A673 (cell line): ENCODE data around the gene CDKAL1. TPM values are rescaled to one million over a fixed set of nuclear protein-coding genes. Genes with fewer than 3 reads are reported as not detected.

Experiments
- BruUV-seq: library from RNA; stranded (reverse); fragments of 400-500 nt; replicated peaks from 2 replicates; lab custom pipeline; 2021; lab: Mats Ljungman, UMichigan
- CTCF ChIA-PET: fragments of 300-600 bp; sonication (Branson Sonifier 250); formaldehyde crosslinking; loops from one replicate; lab custom pipeline; 2022; ENCODE audit warnings: antibody characterized with exemption; lab: Charles Lee
- POLR2A ChIA-PET: fragments of 300-600 bp; sonication (Branson Sonifier 250); formaldehyde crosslinking; loops from one replicate; lab custom pipeline; 2022; ENCODE audit warnings: antibody characterized with exemption; ENCODE audit not compliant: low non-redundant PET; lab: Charles Lee
- DNase-seq: peaks from one replicate; pipeline ENCODE4 v3.0.0-alpha.2; 2015; ENCODE audit warnings: low spot score
- H3K27ac ChIP-seq: fragments of 200-600 bp; sonication (generic); 2 replicates; pipeline ENCODE4 v1.5.1; 2016; ENCODE audit warnings: mixed run types, low read depth, mild to moderate bottlenecking, mixed read lengths, antibody characterized with exemption, low read length; ENCODE audit not compliant: poor library complexity, severe bottlenecking
- H3K27me3 ChIP-seq: fragments of 200-600 bp; sonication (generic); replicated peaks from 2 replicates; pipeline ENCODE4 v1.6.1; 2017; ENCODE audit warnings: mixed run types, low read depth, mild to moderate bottlenecking, mixed read lengths, antibody characterized with exemption, low read length; ENCODE audit not compliant: insufficient read depth, poor library complexity
- H3K36me3 ChIP-seq: fragments of 200-600 bp; sonication (generic); 2 replicates; pipeline ENCODE4 v1.6.1; 2016; ENCODE audit warnings: mixed run types, mild to moderate bottlenecking, mixed read lengths, antibody characterized with exemption, low read length; ENCODE audit not compliant: insufficient read depth, poor library complexity, severe bottlenecking
- H3K4me1 ChIP-seq: fragments of 200-600 bp; sonication (generic); 2 replicates; pipeline ENCODE4 v1.6.1; 2017; ENCODE audit warnings: mixed run types, mild to moderate bottlenecking, mixed read lengths, antibody characterized with exemption, low read length; ENCODE audit not compliant: insufficient read depth, poor library complexity, severe bottlenecking
- H3K4me3 ChIP-seq: fragments of 200-600 bp; sonication (generic); 2 replicates; pipeline ENCODE4 v1.5.1; 2016; ENCODE audit warnings: low read depth, mixed run types, mild to moderate bottlenecking, mixed read lengths, low read length; ENCODE audit not compliant: poor library complexity, severe bottlenecking
- H3K9me3 ChIP-seq: fragments of 200-600 bp; sonication (generic); 2 replicates; pipeline ENCODE4 v1.6.1; 2016; ENCODE audit warnings: mixed run types, low read depth, mild to moderate bottlenecking, mixed read lengths, antibody characterized with exemption, low read length; ENCODE audit not compliant: poor library complexity, severe bottlenecking
- EZH2 ChIP-seq: fragments of 200-600 bp; sonication (generic); IDR thresholded peaks from 2 replicates; pipeline ENCODE4 v1.6.1; 2017; ENCODE audit warnings: borderline replicate concordance, low read depth, mild to moderate bottlenecking, mixed read lengths, antibody characterized with exemption, low read length; ENCODE audit not compliant: poor library complexity, severe bottlenecking
- intact Hi-C: fragments of 100-400 bp; cut with micrococcal nuclease; formaldehyde crosslinking; loops from one replicate; pipeline ENCODE4 v1.10.0; 2022; ENCODE audit not compliant: unreplicated experiment
- total RNA-seq: library from RNA; stranded (reverse); gene quantifications from 2 replicates; pipeline ENCODE4 v1.2.3, GENCODE V29; 2021
- TF ChIP-seq, protein P1 (sequence below): fragments of 300-800, 200-600 bp; sonication (generic); conservative IDR thresholded peaks from 2 replicates; pipeline ENCODE4 v1.5.1; 2017; ENCODE audit warnings: low read depth, mild to moderate bottlenecking, antibody characterized with exemption, low read length, moderate library complexity, mixed read lengths

The CDKAL1 gene
- total RNA-seq, 1 experiment from 2014 or later = 35.5 TPM

DNA sequence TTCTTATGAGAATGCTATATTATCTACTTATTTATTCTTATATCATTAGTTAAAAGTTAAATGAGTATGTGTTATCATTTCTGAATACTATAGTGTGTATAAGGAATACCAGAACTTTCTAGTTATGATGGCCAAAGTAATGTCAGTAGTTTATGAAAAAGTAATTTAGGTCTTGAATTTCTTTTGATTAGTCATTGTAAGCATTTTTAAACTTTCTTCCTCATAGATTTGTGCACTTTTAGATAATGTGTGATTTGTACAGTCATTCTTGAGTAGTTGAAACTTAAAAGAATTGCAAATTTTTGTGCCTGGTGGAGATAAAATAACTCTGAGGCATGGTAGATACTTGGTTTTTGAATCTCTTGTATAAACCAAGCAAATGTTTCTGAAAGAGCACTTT lies 311.3 kb downstream of the CDKAL1 start:
- H3K9me3 ChIP-seq = no peaks in the 10 kb centered on the region
- BruUV-seq = no TSS peak
- CTCF ChIA-PET = no interaction called here
- POLR2A ChIA-PET = no interaction called here
- intact Hi-C loops = no loop called here
- TF ChIP-seq EZH2 = no peak
- no peak overlapping the region for H3K27ac ChIP-seq
- no peak overlapping the region for H3K4me3 ChIP-seq
- no peak for DNase-seq
- H3K36me3 ChIP-seq = no peaks in the 10 kb centered on the region
- H3K27me3 ChIP-seq = no peaks in the 10 kb centered on the region
- peaks cover 12% of the 10 kb centered on the region for H3K4me1 ChIP-seq

DNA sequence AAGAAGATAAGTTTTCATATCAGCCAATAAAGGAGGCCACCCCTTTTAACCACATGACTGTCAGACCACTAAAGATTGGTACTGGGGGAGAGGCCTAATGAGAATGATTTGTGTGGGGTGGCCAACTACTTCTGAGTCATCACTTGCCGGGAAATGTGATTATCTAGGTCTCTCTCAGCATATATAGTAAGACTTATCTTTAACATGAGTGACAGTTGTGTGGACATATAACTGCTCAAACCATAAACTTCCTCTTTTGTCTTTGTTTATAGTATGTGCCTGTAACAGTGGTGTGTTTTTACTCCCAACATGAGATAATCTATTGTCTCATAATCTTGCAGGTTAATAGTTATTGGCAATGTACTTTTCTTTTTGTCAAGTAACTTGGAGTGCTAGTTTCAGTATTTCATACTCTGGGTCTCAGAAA lies 312.4 kb downstream of the CDKAL1 start:
- TF ChIP-seq EZH2 = no peak
- TF ChIP-seq, protein P1, sequence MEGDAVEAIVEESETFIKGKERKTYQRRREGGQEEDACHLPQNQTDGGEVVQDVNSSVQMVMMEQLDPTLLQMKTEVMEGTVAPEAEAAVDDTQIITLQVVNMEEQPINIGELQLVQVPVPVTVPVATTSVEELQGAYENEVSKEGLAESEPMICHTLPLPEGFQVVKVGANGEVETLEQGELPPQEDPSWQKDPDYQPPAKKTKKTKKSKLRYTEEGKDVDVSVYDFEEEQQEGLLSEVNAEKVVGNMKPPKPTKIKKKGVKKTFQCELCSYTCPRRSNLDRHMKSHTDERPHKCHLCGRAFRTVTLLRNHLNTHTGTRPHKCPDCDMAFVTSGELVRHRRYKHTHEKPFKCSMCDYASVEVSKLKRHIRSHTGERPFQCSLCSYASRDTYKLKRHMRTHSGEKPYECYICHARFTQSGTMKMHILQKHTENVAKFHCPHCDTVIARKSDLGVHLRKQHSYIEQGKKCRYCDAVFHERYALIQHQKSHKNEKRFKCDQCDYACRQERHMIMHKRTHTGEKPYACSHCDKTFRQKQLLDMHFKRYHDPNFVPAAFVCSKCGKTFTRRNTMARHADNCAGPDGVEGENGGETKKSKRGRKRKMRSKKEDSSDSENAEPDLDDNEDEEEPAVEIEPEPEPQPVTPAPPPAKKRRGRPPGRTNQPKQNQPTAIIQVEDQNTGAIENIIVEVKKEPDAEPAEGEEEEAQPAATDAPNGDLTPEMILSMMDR = no peak
- CTCF ChIA-PET = no interaction called here
- peaks cover 12% of the 10 kb centered on the region for H3K4me1 ChIP-seq
- H3K36me3 ChIP-seq = no peaks in the 10 kb centered on the region
- H3K27ac ChIP-seq = no peak overlapping the region
- DNase-seq = peak; percentile 47
- no TSS peak for BruUV-seq
- POLR2A ChIA-PET = no interaction called here
- H3K9me3 ChIP-seq = no peaks in the 10 kb centered on the region
- H3K27me3 ChIP-seq = no peaks in the 10 kb centered on the region
- H3K4me3 ChIP-seq = no peak overlapping the region
- intact Hi-C loops = no loop called here

DNA sequence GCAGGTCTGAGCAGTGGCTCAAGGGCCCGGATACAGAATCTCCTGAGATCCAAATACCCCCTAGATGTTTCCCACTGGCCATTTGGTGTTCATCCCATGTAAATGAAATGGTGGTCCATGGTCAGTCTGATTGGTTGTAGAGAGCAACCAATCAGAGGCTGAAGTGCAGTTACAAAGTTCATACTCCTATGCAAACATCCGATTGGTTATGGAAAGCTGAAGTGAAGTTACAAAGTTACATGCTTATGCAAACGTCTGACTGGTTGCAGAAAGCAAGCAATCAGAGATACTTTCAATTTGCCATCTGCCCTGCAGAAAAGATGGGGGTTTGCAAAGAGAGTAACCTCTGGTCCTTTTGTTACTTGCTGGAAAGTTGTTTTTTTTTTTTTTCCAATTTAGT lies 313.6 kb downstream of the CDKAL1 start:
- H3K4me1 ChIP-seq = peaks cover 12% of the 10 kb centered on the region
- intact Hi-C loops = no loop called here
- TSS peak; percentile 5 for BruUV-seq
- H3K27me3 ChIP-seq = no peaks in the 10 kb centered on the region
- no peak overlapping the region for H3K4me3 ChIP-seq
- no peak overlapping the region for H3K27ac ChIP-seq
- H3K36me3 ChIP-seq = no peaks in the 10 kb centered on the region
- TF ChIP-seq, protein P1 = no peak
- TF ChIP-seq EZH2 = no peak
- ChIA-PET CTCF (no interaction called here), POLR2A (no interaction called here)
- DNase-seq = no peak
- H3K9me3 ChIP-seq = no peaks in the 10 kb centered on the region
